ENCODE data around the gene SHISAL1. TPM values are rescaled to one million over a fixed set of nuclear protein-coding genes. Genes with fewer than 3 reads are reported as not detected.
A peak's percentile ranks its signal among the peaks of the same experiment; 100 is the strongest.

Gene SHISAL1
- total and polyA plus RNA-seq, 10 of the 15 experiments (the other 5 are each of a cell fraction or from before 2014, with no cell fraction given) = not detected

- TF ChIP-seq ETV6 (conservative IDR thresholded peaks at IDR 0.05 in 1 of 2, IDR thresholded peaks at IDR 0.05 in 1 of 2; ENCODE audit: borderline replicate concordance in 1 of 2, low read depth in 1 of 2) (no peak), TCF3 (IDR thresholded peaks at IDR 0.05; ENCODE audit: borderline replicate concordance, insufficient read depth, low read depth, low read length) (no peak), ZBTB11 (CRISPR knock-in tag; IDR thresholded peaks at IDR 0.05) (no peak), MTA3 (IDR thresholded peaks at IDR 0.05; ENCODE audit: borderline replicate concordance, low read length) (no peak), PML (IDR thresholded peaks at IDR 0.05; ENCODE audit: low read length) (no peak)
Observed at GRCh38 chr22:44205516-44206329, 107.0 kb downstream of the SHISAL1 start (continued).

GRCh38 chr22:44204739-44205515, 107.8 kb downstream of the SHISAL1 start:
- Histone ChIP-seq H3K36me3 (ENCODE audit: control insufficient read depth in 2 of 2, insufficient read depth in 2 of 2, low read length in 1 of 2) (no peaks in the 10 kb centered on the region), H3K9ac (ENCODE audit: control insufficient read depth, insufficient read depth, low read length) (no peak overlapping the region)

More at GRCh38 chr22:44204739-44205515, 107.8 kb downstream of the SHISAL1 start:
- ChIA-PET CTCF (no interaction called here), RAD21 (ENCODE audit: unreplicated experiment) (no interaction called here), SMC1A (ENCODE audit: uncharacterized antibody, unreplicated experiment) (no interaction called here), POLR2A (no interaction called here)
- Histone ChIP-seq H3K27ac (ENCODE audit: control insufficient read depth, insufficient read depth) (no peak overlapping the region), H3K9me3 (replicated peaks; ENCODE audit: control insufficient read depth, insufficient read depth, low read length) (no peaks in the 10 kb centered on the region; the same call in 2 of the 3 replicates), H3K27me3 (replicated peaks in 1 of 2; ENCODE audit: control insufficient read depth in 2 of 2, insufficient read depth in 2 of 2, low read length in 1 of 2) (no peaks in the 10 kb centered on the region), H2AFZ (ENCODE audit: control insufficient read depth, low read depth, low read length) (no peak overlapping the region), H3K4me3 (no peak overlapping the region), H4K20me1 (ENCODE audit: control insufficient read depth, insufficient read depth) (no peaks in the 10 kb centered on the region), H3K79me2 (ENCODE audit: control insufficient read depth, insufficient read depth, low read length) (no peaks in the 10 kb centered on the region), H3K4me2 (ENCODE audit: control insufficient read depth, insufficient read depth) (no peak overlapping the region), H3K4me1 (ENCODE audit: control insufficient read depth, insufficient read depth, low read length) (peaks cover 12% of the 10 kb centered on the region)
- peak; percentile 65 for ATAC-seq
- 50% methylated on average over 13 of the region's 16 CpGs for WGBS (ENCODE audit: insufficient coverage, insufficient replicate concordance, low lambda C conversion rate, missing lambda C conversion rate)
- no peak for FAIRE-seq
- no TSS peak for BruUV-seq (replicated peaks)
- TF ChIP-seq EZH2 (IDR thresholded peaks at IDR 0.05; ENCODE audit: borderline replicate concordance, control insufficient read depth, low read depth, low read length) (no peak), POLR2A (IDR thresholded peaks at IDR 0.05; ENCODE audit: low read depth, low read length) (peak; percentile 36; the same call in 1 of the 2 replicates), BHLHE40 (IDR thresholded peaks at IDR 0.05; ENCODE audit: borderline replicate concordance in 1 of 2, low read depth in 2 of 2, low read length in 1 of 2) (0 out of 4 replicates have a peak, but pooled peaks of 1 of the 2 experiments have one; percentile 13), NR2C2 (IDR thresholded peaks at IDR 0.05; ENCODE audit: borderline replicate concordance, control insufficient read depth, insufficient read length, low read depth) (no peak), RB1 (IDR thresholded peaks at IDR 0.05; ENCODE audit: borderline replicate concordance) (no peak)
- DNase-seq (ENCODE audit: low read depth, low spot score) = no peak
- intact Hi-C loops (cut with micrococcal nuclease; ENCODE audit: unreplicated experiment) = no loop called here
- in situ Hi-C loops (cut with MboI) = no loop called here

Measured in GM12878 (cell line).